HG03469 (cell line): ENCODE measurements around the gene GOLGA7B.

ENCODE experiments used
- ATAC-seq: cut with Tn5 transposase; IDR thresholded peaks from one replicate; pipeline ENCODE4 v1.9.1; 2021; ENCODE audit warnings: mild to moderate bottlenecking, moderate library complexity, moderate number of reproducible peaks; ENCODE audit not compliant: unreplicated experiment

GOLGA7B gene

DNA sequence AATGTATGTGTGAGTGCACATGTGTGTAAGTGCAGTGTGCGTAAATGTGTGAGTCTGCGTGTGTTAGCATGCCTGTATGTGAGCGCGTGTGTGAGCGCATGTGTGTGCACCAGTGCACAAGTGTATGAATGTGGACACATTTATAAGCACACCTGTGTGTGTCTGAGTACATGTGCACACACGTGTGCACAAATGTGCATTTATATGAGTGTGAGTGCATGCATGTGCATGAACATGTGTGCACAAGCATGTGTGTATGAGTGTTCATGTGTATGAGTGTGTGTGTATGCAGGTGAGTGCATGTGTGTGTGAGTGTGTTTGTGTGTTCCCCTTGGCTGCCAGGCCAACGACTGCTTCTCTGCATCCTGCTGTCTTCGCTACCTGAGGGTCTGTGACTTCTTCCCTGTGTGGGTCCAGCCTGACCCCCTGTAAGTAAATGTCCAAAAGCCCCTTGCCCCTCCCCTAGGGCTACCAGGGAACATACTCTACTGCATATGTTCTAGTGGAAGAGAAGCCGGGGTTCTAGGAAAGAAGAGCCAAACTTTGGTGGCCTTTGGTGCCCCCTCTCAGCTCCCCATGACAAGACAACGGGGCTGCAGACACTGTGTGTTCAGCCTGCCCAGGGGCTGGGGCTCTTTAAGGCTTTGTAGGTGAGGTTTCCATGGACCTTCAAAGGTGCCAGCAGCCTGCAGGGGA is 17.0 kb downstream of the GOLGA7B start:
- no peak for ATAC-seq

DNA sequence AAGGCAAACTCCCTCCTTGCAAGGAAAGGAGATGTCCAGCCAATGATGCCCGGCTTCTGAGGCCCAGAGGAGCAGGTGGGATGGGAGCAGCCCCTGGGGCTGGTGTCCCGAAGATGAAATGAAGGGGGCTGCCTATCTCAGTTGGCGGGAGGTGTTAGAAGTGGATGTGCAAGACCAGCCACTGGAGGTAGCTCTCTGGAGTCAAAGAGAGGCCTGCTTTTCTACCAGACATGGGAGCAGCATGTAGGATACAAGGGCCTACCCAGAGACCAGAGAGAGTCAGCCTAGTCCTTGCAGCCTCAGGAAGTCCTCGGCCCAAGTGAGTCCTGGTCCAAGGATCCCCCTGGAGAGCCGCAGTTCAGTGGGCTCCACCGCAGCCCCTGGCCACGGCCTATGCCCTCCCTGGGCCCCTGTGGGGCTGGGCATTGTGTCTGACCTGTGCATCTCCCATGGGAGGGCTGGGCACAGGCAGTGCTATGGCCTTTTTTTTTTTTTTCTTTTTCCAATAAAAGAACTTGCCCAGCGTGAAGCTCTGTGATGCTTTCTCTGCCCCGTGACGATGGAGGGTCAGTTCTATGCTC is 17.7 kb downstream of the GOLGA7B start:
- ATAC-seq = no peak

DNA sequence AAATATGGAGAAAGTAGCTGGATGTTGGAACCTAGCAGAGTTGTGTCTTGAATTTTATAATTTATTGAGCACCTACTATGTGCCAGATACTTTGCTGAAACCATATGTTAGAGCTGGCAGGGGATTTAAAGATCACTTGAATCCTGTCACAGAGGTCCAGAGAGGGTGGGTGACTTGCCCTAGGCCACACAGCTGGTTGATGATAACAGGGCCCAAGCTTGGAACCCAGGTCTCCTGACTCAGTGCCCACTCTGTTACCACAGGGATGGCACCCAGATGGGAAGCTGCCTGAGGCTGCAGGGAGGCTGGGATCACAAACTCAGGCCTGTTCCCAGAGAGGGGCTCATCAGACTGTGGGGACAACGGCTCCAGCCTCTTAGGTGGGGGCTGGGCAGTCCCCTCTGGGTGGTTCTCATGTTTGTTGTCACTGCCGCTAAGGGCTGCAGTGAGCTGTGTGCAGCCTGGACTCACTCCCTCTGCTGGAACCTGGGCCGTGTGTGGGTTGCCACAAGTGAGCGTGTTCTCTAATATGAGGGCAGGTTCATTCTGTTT is 18.6 kb downstream of the GOLGA7B start:
- ATAC-seq = no peak

DNA sequence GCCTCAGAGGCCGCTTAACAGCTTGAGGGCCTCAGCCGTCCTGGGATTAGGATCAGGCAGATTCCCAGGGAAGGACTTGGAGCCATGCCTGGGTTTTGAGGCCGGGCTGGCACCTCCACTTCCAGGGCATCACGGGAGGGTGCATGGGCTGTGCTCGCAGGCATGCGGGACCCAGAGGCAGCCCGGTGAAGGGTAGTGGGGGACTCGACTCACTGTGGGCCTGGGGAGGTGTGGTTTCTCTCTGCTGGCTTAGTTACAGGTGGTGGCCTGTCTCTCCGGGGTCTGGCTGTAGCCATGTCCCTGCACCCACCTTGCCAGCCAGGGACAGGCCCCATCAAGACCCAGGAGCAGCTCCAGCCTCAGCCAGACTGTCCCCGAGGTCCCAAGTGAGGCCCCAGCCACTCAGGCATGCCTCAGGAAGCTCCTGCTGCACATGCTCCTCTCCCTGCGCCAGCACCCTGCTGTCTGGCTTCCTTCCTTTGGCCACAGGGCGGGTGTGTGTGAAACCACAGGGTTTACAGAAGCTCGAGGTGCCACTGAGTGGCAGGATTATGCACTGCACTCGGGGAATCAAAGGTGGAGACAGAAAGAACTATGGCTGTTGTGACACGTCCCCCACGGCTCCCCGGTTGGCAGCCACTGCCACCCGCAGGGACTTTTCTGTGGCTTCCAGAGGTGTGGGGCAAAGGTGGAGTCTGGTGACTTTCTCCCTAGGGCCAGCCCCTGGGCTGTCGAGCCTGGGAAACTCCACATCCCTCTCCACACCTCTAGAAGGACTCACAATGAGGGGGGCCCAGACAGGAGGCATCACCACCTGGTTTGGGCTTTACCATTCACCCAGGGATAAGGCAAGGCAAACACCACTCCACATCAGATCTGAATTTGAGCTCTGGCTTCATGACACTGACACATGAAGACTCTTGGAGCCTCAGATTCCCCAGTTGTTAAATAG is 19.7 kb downstream of the GOLGA7B start:
- ATAC-seq = peak; percentile 95

DNA sequence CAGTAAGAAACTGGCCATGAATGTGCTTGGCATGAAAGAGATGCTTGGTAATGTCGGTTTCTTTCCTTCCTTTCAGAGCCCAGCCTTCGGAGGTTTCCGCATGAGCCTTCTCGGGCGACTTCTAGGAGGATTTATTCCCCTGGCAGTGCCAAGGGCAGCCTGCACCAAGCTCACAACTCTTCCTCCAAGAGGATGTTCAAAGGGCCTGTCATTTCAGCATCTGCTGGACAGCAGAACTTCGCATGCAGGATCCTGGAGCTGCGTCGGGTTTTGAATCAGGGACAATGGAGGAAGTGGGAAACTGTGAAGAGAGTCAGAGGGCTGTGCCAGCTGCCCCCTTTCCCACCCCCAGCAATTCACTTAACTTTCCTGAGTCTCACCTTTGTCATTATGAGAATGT is 21.3 kb downstream of the GOLGA7B start:
- no peak for ATAC-seq

DNA sequence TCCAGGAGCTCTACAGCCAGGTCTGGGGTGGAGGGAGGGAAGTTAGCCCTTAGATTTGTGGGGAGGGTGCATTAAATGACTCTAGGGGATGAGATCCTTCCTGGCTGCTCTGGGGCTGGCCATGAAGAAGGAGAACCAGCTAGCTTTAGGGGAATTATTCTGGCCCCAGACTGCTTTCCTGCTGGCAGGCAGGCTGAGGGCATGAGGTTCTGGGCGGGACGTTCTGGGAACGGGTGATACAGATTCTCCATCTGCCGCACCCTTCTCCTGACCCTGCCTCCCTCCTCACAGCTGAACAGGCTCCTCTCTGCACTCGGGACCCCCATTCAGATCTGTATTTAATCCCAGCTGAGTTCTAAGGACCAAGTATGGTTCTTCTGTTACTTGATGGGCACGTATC is 23.9 kb downstream of the GOLGA7B start:
- ATAC-seq = no peak

DNA sequence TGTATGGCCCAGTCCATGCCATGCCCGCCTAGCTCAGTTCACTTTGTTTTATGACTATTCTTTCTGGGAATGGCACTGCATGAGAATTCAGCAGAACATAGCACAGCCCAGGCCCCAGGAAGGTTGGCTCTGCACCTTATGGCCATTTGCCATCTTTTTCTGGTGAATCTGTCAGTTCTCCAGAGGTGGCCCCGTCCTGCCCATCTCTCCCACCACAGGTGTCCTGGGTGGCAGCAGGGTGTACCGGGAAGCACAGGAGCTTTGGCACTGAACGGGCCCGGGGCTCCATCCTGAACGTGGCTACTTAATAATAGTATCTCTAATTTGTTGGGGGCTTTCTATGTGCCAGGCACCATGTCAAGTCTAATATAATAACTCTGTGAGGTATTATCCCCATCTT is 24.7 kb downstream of the GOLGA7B start:
- no peak for ATAC-seq

DNA sequence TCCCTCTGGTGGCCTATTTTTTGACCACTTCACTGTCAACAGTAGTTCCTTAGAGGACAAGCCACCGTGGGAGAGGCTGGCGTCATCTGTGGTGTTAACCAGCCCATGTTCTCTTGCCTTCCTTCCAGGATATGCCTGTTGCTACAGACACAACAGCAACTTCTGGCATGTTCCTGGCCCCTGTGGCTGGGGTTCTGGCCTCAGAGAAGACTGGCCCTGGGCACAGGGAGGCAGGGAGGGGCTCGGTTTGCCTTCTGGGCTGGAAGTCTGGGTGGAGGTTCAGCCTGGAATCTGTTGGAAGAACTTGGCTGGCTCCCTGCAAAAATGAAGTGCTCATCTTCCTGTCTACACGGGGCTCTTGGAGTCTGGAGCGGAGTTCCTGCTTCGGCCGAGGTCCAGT is 25.7 kb downstream of the GOLGA7B start:
- no peak for ATAC-seq

DNA sequence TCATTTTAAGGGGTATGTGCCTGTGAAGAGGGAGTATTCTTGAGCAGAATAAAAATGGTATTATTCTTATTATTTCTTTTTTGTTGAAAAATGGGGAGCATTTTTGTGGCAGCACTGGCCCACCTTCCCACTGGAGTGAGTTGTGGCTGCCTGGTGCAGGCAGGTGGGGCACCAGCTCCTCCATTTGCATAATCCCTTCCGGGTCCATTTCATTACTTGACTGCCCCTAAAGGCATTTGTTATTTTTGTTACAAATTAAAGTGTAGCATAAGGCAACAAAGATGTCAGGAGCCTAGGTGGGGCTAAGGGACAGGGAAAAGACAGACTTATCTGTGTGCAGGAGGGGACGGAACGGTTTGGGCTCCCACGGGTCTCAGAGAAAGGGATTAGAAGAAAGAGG is 26.8 kb downstream of the GOLGA7B start:
- no peak for ATAC-seq

DNA sequence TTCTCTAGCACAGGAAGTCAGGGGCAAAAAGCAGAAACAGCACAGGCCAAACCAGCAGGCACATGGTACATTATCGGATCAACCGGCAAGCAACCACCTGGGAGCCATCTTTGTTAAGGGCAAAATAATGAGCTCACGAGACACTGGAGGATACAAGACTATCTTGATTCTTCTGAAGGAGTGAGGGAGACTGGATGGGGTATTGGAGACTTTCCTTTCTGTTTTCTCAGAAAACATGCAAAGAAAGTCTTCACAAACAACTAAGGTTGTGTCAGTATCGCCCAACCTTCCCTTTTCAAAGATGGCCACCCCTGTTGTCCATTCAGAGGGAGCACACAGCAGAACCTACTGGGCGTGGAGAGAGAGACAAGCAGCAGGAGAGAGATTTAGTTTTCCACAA is 29.6 kb downstream of the GOLGA7B start:
- ATAC-seq = no peak

DNA sequence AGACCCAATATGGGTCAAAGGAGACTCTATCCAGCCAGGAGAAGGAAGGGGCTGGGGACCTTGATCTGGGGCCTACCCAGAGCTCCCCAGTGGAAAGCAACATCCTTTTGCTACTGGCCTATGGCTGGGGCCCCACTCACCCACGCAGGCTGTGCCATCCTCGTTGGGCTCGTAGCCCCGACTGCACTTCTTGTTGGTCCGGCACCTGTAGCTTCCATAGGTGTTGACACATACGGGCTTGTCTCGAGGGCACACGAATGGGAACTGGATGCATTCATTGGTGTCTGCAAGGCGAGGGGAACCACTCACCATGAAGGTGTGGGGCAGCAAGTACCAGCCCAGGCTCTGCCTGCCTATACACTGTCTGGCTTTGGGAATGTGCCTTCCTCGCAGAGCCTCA is 30.5 kb downstream of the GOLGA7B start:
- no peak for ATAC-seq

DNA sequence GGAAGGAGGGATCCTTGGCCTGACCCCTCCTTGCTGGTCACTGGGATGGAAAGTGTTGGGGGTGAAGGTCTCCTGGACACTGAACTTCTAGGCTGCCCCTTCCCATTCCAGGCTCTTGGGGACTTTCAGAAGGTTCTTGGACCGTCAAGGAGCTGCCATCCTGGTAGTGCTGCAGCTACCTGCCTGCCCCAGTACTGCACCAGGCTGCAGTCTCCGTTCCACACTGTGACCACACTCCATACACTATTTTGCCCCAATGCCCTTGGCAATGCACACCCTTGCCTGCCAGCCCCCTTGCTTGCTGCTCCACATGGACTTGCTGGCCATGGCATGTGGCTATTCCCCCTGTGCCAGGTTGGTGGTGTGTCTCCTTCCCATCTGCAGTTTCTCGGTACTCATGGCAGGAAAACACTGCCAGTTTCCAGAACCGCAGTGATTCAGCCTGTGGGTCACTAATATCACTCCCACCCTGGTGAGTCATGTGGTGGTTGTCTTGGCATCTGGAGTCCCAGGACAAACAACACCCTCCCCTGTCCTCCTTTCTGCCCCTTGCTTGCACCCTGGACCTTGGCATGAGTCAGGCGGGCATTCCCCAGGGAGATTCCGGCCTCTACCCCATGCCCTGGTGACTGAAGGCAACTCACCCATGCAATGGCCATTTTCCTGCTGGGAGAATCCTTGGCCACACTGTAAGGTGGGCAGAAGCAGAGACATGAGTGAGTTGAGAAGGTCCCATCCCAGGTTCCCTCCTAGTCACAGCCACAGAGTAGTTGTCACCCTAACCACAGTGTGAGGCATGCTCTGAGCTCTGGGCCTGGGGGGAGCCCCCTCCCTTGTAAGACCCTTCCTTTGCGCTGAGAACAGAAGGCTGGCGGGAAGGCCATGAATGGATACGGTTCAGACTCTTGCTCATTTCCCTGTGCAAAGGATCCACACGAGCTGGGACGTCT is 32.8 kb downstream of the GOLGA7B start:
- no peak for ATAC-seq

DNA sequence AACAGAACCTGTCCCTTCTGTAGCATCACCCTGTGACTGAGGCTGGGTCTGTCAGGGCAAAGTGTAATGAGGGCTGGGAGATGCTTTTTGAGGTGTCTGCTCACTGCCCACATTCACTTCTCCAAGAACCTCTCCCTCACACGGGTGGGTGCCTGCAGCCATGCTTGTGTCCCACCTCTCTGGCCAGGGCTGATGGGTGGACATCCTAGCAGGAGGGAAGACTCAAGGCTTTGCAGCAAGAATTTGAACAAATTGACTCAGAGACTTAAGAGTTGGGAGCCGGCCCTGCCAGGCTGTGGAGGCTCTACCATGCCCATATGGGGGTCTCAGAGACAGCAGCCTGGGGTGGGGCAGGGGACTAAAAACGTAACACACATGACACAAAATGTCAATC is 33.4 kb downstream of the GOLGA7B start:
- no peak for ATAC-seq

DNA sequence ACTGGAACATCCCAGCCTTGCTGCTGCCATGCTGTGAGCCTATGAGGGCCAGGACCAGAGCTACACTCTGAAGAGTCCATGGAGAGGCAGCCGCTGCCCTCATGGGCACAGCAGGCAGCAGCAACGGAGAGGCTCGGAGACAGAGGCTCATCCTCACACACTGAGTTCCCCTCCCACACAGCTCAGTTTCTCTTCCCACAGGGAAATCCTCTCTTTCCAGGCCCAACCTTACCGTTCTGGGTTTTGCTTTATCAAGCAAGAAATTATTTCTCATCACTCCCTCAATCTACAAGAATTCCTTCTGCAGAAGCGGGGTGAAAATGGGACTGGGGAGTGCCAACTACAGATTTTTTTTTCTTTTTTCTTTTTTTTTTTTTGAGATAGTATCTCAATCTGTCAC is 36.6 kb downstream of the GOLGA7B start:
- ATAC-seq = no peak

DNA sequence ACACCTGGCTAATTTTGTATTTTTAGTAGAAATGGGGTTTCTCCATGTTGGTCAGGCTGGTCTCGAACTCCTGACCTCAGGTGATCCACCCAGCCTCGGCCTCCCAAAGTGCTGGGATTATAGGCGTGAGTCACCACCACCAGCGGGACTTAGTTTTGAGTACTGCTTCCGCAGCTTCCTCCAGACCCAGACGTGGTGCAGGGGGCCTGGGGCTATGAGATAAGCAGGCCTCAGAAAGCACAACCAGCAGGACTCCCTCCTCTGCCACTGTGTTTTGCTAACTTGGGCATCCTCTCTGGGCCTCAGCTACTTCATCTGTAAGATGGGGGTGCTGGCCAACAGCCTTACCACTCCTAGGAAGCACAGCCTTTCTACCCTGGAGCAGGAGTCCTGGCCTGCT is 37.8 kb downstream of the GOLGA7B start:
- no peak for ATAC-seq

DNA sequence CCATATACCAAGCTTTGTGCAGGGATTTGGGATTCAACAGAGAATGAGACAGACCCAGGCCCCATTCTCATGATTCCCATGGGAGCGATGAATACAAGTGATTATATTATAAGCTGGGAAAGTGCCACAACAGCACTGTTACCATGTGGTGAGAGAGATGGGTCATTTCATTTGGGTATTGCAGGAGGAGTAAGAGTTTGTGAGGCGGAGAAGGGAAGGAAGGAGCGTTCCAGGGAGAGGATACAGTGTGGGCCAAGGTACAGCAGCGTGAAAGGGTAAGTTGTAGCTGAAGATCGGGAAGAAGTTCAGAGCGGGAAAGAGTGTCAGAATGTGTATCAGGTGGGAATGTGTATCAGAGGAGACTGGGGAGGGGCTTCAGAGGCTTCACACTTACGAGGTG is 38.5 kb downstream of the GOLGA7B start:
- ATAC-seq = no peak

DNA sequence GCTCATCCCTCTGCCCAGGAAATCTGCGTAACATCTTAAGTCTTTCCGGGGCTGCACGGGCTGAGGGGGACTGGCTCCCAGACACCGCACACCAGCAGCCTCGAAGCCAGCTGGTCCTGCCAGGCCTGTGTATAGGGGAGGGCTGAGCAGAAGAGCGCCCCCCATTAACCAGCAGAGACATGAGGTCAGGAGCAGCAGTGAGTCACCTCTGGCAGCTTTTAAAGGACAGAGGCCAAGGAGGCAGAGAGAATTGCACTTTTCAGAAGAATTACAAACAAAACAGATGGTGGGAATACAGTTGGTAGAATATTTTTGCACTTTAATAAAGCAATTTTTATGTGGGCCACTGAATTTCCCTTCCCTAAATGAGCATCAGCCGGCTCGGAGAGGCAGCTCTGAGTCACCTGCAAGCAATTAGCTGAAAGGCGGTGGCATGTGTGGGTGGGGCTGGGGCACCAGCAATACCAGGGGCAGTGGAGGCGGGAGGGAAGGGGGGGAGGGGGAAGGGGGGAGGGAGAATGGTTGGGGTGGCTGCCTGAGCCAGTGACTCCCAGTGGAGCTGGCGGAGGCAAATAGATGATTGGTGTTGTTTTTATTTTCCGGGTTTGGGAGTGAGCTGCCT is 39.1 kb downstream of the GOLGA7B start:
- ATAC-seq = no peak

DNA sequence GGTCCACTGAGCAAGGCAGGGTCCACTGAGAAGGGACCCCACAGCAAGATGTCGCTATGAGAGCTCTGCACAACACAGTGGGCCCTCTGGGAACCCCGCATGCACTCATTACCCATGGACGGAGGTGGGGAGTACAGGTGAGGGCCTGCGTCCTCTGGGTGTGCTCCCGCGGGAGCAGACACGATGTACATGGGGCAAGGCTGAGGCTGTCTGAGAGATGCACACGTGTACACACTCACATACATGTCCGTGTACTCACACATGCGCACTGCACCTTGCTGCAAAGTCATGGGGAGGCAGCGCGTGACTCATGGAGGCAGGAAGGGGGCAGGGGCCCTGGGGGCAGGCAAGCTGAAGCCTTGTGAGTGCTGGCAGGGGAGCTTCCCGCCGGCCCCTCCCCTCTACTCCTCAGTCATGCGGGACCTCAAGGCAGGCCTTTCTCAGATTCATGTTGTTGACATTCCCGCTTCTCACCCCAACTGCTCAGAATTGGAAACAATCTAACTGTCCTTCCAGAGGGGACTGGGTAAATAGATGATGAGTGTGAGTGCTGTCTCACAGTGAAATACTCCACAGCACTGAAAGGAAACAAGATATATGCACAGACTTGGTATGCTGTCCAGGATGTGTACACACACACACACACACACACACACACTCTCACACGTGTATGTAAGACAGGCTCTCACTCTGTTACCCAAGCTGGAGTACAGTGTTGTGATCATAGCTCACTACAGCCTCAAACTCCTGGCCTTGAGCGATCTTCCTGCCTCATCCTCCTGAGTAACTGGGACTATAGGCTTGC is 40.0 kb downstream of the GOLGA7B start:
- ATAC-seq = no peak

DNA sequence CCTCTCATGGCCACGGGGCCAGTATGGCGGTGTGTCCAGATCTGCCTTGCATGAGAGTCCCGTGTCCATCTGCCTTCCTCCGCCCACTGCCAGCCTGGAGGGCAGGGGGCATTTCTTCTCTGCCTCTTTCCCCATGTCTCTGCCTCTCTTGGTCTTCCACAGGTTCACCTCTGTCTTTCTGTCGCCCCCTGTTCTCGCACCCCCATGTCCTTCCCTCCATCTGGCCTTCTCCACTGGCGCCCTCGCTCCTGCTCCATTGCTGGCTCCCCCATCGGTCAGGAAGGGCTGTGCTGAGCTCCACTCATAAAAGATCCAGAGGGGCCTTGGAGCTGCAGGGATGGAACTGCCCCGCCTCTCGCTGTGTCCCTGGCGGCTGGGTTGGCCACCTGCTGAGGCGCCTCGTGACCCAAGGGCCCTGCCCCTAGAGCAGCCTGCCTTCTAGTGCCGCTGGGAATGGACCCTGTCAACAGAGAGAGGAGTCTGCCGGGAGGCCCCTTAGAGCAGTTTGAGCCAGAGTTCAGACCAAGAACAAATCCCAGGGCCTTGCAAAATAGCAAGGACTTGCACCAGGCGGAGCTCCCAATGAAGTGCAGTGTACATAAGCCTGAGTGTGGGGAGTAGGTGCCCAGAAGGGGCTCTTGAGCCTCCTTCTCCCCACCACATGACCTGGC is 42.0 kb downstream of the GOLGA7B start:
- no peak for ATAC-seq
